CD14-positive monocyte (primary cell): Measurements from ENCODE around the gene NKX1-2. TPM values are rescaled to one million over a fixed set of nuclear protein-coding genes. Genes with fewer than 3 reads are reported as not detected.

ENCODE experiments used
- DNase-seq, 3 donors: peaks; one replicate each; pipeline ENCODE4 v3.0.0-alpha.2; 2011 to 2022
- H2AFZ ChIP-seq: 2 replicates; pipeline ENCODE4 v1.6.0; 2012; ENCODE audit warnings: mild to moderate bottlenecking, low read depth, low read length, inconsistent platforms; ENCODE audit not compliant: insufficient read depth, poor library complexity, severe bottlenecking
- H3K27ac ChIP-seq, 2 donors: 1 replicate in 1 of 2; 2 replicates in 1 of 2; pipeline ENCODE4 v1.5.1; 2012 to 2013; ENCODE audit warnings: low read length in 2 of 2, control low read depth in 1 of 2, inconsistent platforms in 1 of 2, low read depth in 1 of 2, mild to moderate bottlenecking in 1 of 2
- H3K27me3 ChIP-seq, 2 donors: one replicate each; pipeline versions ENCODE4 v1.6.0 to v1.6.1; 2011 to 2013; ENCODE audit warnings: low read length in 2 of 2; ENCODE audit not compliant: control insufficient read depth in 2 of 2, insufficient read depth in 2 of 2
- H3K36me3 ChIP-seq, 2 donors: replicated peaks in 1 of 2; 1 replicate in 1 of 2; 2 replicates in 1 of 2; pipeline versions ENCODE4 v1.5.1 to v1.6.1; 2012 to 2013; ENCODE audit warnings: low read length in 2 of 2, control low read depth in 1 of 2, inconsistent platforms in 1 of 2, mild to moderate bottlenecking in 1 of 2; ENCODE audit not compliant: insufficient read depth in 2 of 2, control insufficient read depth in 1 of 2
- H3K4me1 ChIP-seq, 2 donors: 1 replicate in 1 of 2; 2 replicates in 1 of 2; pipeline versions ENCODE4 v1.5.1 to v1.6.1; 2012 to 2013; ENCODE audit warnings: low read length in 2 of 2, control low read depth in 1 of 2, inconsistent platforms in 1 of 2, mild to moderate bottlenecking in 1 of 2, moderate library complexity in 1 of 2; ENCODE audit not compliant: insufficient read depth in 2 of 2, control insufficient read depth in 1 of 2
- H3K4me2 ChIP-seq: replicated peaks from 2 replicates; pipeline ENCODE3; 2012; ENCODE audit warnings: low read length, moderate library complexity, mild to moderate bottlenecking; ENCODE audit not compliant: poor library complexity, severe bottlenecking; ENCODE audit errors: extremely low read depth
- H3K4me3 ChIP-seq, 3 experiments: fragments of 200-600 bp in 1 of 3; sonication (generic) in 1 of 3; replicated peaks in 1 of 3; 1 replicate in 2 of 3; 2 replicates in 1 of 3; pipeline ENCODE4 v1.5.1; 2011 to 2013; ENCODE audit warnings: low read length in 3 of 3, mild to moderate bottlenecking in 3 of 3, control low read depth in 2 of 3, low read depth in 2 of 3, inconsistent platforms in 1 of 3, moderate library complexity in 1 of 3
- H3K79me2 ChIP-seq: 2 replicates; pipeline ENCODE4 v1.6.0; 2012; ENCODE audit warnings: mild to moderate bottlenecking, control low read depth, inconsistent platforms, low read length, moderate library complexity; ENCODE audit not compliant: insufficient read depth
- H3K9ac ChIP-seq: 2 replicates; pipeline ENCODE4 v1.6.0; 2017; ENCODE audit warnings: low read length, mild to moderate bottlenecking; ENCODE audit not compliant: insufficient read depth, poor library complexity, severe bottlenecking
- H3K9me3 ChIP-seq, 2 donors: replicated peaks in 1 of 2; 1 replicate in 1 of 2; 2 replicates in 1 of 2; pipeline versions ENCODE4 v1.5.1 to v1.6.1; 2012 to 2013; ENCODE audit warnings: low read length in 2 of 2, control low read depth in 1 of 2; ENCODE audit not compliant: control insufficient read depth in 1 of 2, insufficient read depth in 1 of 2
- H4K20me1 ChIP-seq: 2 replicates; pipeline ENCODE4 v1.6.0; 2012; ENCODE audit warnings: mild to moderate bottlenecking, low read length, control low read depth, moderate library complexity; ENCODE audit not compliant: insufficient read depth
- H3K27ac Mint-ChIP-seq, 7 donors: one replicate each; pipeline ENCODE4 v1.8.0; 2020; ENCODE audit warnings: mild to moderate bottlenecking in 7 of 7, mixed read lengths in 7 of 7, moderate library complexity in 6 of 7, inconsistent platforms in 2 of 7
- H3K27me3 Mint-ChIP-seq, 3 donors: one replicate each; pipeline ENCODE4 v1.8.0; 2021 to 2022; ENCODE audit warnings: low read depth in 3 of 3, mild to moderate bottlenecking in 3 of 3, mixed read lengths in 3 of 3, moderate library complexity in 3 of 3, inconsistent platforms in 1 of 3
- H3K36me3 Mint-ChIP-seq, 2 donors: one replicate each; pipeline ENCODE4 v1.8.0; 2020; ENCODE audit warnings: mixed read lengths in 2 of 2, inconsistent platforms in 1 of 2, mild to moderate bottlenecking in 1 of 2
- H3K4me1 Mint-ChIP-seq: one replicate; pipeline ENCODE4 v1.8.0; 2020; ENCODE audit warnings: mild to moderate bottlenecking, mixed read lengths
- H3K4me3 Mint-ChIP-seq, 2 donors: one replicate each; pipeline ENCODE4 v1.8.0; 2020; ENCODE audit warnings: mild to moderate bottlenecking in 2 of 2, mixed read lengths in 2 of 2, moderate library complexity in 1 of 2
- H3K9me3 Mint-ChIP-seq, 7 donors: one replicate each; pipeline ENCODE4 v1.8.0; 2020 to 2022; ENCODE audit warnings: mixed read lengths in 7 of 7, mild to moderate bottlenecking in 6 of 7, moderate library complexity in 6 of 7, inconsistent platforms in 2 of 7
- CTCF ChIP-seq: fragments of 200-600 bp; IDR thresholded peaks from one replicate; pipeline ENCODE4 v1.8.0; 2022; ENCODE audit warnings: antibody characterized with exemption, mild to moderate bottlenecking
- WGBS: methylation state at CpG from one replicate; pipeline ENCODE4 v1.1.5; 2013; ENCODE audit warnings: missing lambda C conversion rate; ENCODE audit not compliant: insufficient coverage; 5-methylcytosine and 5-hydroxymethylcytosine counted together
- intact Hi-C, 2 donors: fragments of 100-400 bp; cut with micrococcal nuclease; formaldehyde crosslinking; loops; one replicate each; pipeline versions ENCODE4 v1.15.0 to v1.15.1; 2023
- polyA plus RNA-seq, 3 donors: library from polyadenylated mRNA; depleted of rRNA in 1 of 3; unstranded in 2 of 3; stranded (reverse) in 1 of 3; fragments of 300-500 nt in 2 of 3; fragments of >200 nt in 1 of 3; fragmentation: Illumina TruSeq in 2 of 3; gene quantifications; 1 replicate in 2 of 3; 2 replicates in 1 of 3; pipeline ENCODE4 v1.2.3, GENCODE V29; 2012 to 2021

The NKX1-2 gene
- polyA plus RNA-seq, 3 donors, result not detected

- Histone ChIP-seq H3K9me3 (no peaks in the 10 kb centered on the region), H3K9ac (no peak overlapping the region), H2AFZ (no peak overlapping the region), H3K4me1 (peaks cover 2 to 6% of the 10 kb centered on the region in 2 donors), H3K79me2 (peaks cover 16% of the 10 kb centered on the region), H3K4me2 (no peak overlapping the region), H4K20me1 (peaks cover 17% of the 10 kb centered on the region), H3K4me3 (no peak overlapping the region), H3K27ac (no peak overlapping the region), H3K36me3 (peaks cover 33 to 64% of the 10 kb centered on the region in 2 donors), H3K27me3 (no peaks in the 10 kb centered on the region)
- H3K4me1 Mint-ChIP-seq, result peaks cover 8% of the 10 kb centered on the region
- no peak for DNase-seq
- TF ChIP-seq CTCF, result no peak
- peaks cover 68% of the 10 kb centered on the region in 2 donors for H3K36me3 Mint-ChIP-seq
- H3K4me3 Mint-ChIP-seq, result no peak overlapping the region
- intact Hi-C loops, result no loop called here
- H3K27ac Mint-ChIP-seq, result no peak overlapping the region
- H3K27me3 Mint-ChIP-seq, result peaks cover 0 to 3% (median 2%) of the 10 kb centered on the region in 3 donors
- no peaks in the 10 kb centered on the region for H3K9me3 Mint-ChIP-seq
Observed at GRCh38 chr10:124409696-124410095, 40.1 kb downstream of the NKX1-2 start.

- Mint-ChIP-seq H3K4me3 (no peak overlapping the region), H3K4me1 (peaks cover 4% of the 10 kb centered on the region), H3K27ac (no peak overlapping the region), H3K9me3 (no peaks in the 10 kb centered on the region), H3K27me3 (peaks cover 0 to 3% (median 2%) of the 10 kb centered on the region in 3 donors), H3K36me3 (peaks cover 62 to 74% of the 10 kb centered on the region in 2 donors)
- Histone ChIP-seq H3K27me3 (no peaks in the 10 kb centered on the region), H3K36me3 (peaks cover 38 to 74% of the 10 kb centered on the region in 2 donors), H3K4me3 (no peak overlapping the region), H4K20me1 (peaks cover 11% of the 10 kb centered on the region), H3K4me2 (no peak overlapping the region), H3K9me3 (no peaks in the 10 kb centered on the region), H2AFZ (no peak overlapping the region), H3K4me1 (no peaks in the 10 kb centered on the region), H3K9ac (no peak overlapping the region), H3K27ac (no peak overlapping the region), H3K79me2 (peaks cover 12% of the 10 kb centered on the region)
- WGBS, result no CpG with 5 or more reads among the region's 2 CpGs
- DNase-seq, result no peak
- intact Hi-C loops, result no loop called here
- TF ChIP-seq CTCF, result no peak
Observed at GRCh38 chr10:124408357-124408756, 41.5 kb downstream of the NKX1-2 start.
